Astrocyte (in vitro differentiated cells and primary cell): ENCODE data around the gene CLIP4. TPM values are rescaled to one million over a fixed set of nuclear protein-coding genes. Genes with fewer than 3 reads are reported as not detected.

Experiments used
- DNase-seq: peaks from one replicate; pipeline ENCODE4 v3.0.0-alpha.2; 2010; ENCODE audit warnings: low read depth
- FAIRE-seq: peaks from 2 replicates; lab custom pipeline; 2011; peaks lifted over from hg19 to GRCh38; lab: Jason Lieb, UNC
- H2AFZ ChIP-seq: 2 replicates; pipeline ENCODE4 v1.6.0; 2012; ENCODE audit warnings: low read depth, low read length, inconsistent platforms
- H3K27ac ChIP-seq: 2 replicates; pipeline ENCODE4 v1.5.1; 2011; ENCODE audit warnings: low read depth, low read length, inconsistent platforms
- H3K27me3 ChIP-seq: 2 replicates; pipeline ENCODE4 v1.6.0; 2011; ENCODE audit warnings: low read length, inconsistent platforms; ENCODE audit not compliant: insufficient read depth
- H3K36me3 ChIP-seq: 2 replicates; pipeline ENCODE4 v1.5.1; 2011; ENCODE audit warnings: low read length, inconsistent platforms; ENCODE audit not compliant: insufficient read depth
- H3K4me1 ChIP-seq: 2 replicates; pipeline ENCODE4 v1.5.1; 2011; ENCODE audit warnings: low read length, inconsistent platforms; ENCODE audit not compliant: insufficient read depth
- H3K4me2 ChIP-seq: 2 replicates; pipeline ENCODE4 v1.6.0; 2012; ENCODE audit warnings: low read length, inconsistent platforms
- H3K4me3 ChIP-seq: 2 replicates; pipeline ENCODE4 v1.5.1; 2011; ENCODE audit warnings: low read depth, mild to moderate bottlenecking, low read length, inconsistent platforms; ENCODE audit not compliant: insufficient read depth
- H3K79me2 ChIP-seq: 2 replicates; pipeline ENCODE4 v1.6.0; 2012; ENCODE audit warnings: mild to moderate bottlenecking, low read length, inconsistent platforms; ENCODE audit not compliant: insufficient read depth
- H3K9ac ChIP-seq: 2 replicates; pipeline ENCODE4 v1.6.0; 2012; ENCODE audit warnings: mild to moderate bottlenecking, low read length, inconsistent platforms
- H3K9me3 ChIP-seq: 2 replicates; pipeline ENCODE4 v1.5.1; 2012; ENCODE audit warnings: low read depth, mild to moderate bottlenecking, low read length, inconsistent platforms; ENCODE audit not compliant: insufficient read depth
- H4K20me1 ChIP-seq: 2 replicates; pipeline ENCODE4 v1.6.0; 2012; ENCODE audit warnings: low read length, inconsistent platforms; ENCODE audit not compliant: insufficient read depth
- H3K27ac Mint-ChIP-seq: one replicate; pipeline ENCODE4 v1.8.0; 2021; ENCODE audit warnings: mild to moderate bottlenecking, mixed read lengths; ENCODE audit not compliant: unreplicated experiment
- H3K27me3 Mint-ChIP-seq: one replicate; pipeline ENCODE4 v1.8.0; 2021; ENCODE audit warnings: low read depth, mixed read lengths; ENCODE audit not compliant: unreplicated experiment
- H3K36me3 Mint-ChIP-seq: one replicate; pipeline ENCODE4 v1.8.0; 2021; ENCODE audit warnings: low read depth, mixed read lengths; ENCODE audit not compliant: unreplicated experiment
- H3K4me1 Mint-ChIP-seq: one replicate; pipeline ENCODE4 v1.8.0; 2021; ENCODE audit warnings: low read depth, mixed read lengths; ENCODE audit not compliant: unreplicated experiment
- H3K4me3 Mint-ChIP-seq: one replicate; pipeline ENCODE4 v1.8.0; 2021; ENCODE audit warnings: mild to moderate bottlenecking, moderate library complexity, mixed read lengths; ENCODE audit not compliant: unreplicated experiment
- H3K9me3 Mint-ChIP-seq: one replicate; pipeline ENCODE4 v1.8.0; 2021; ENCODE audit warnings: mild to moderate bottlenecking, mixed read lengths; ENCODE audit not compliant: unreplicated experiment
- EZH2 ChIP-seq: IDR thresholded peaks from 2 replicates; pipeline ENCODE4 v1.6.1; 2012; ENCODE audit warnings: mild to moderate bottlenecking, low read length, inconsistent platforms; ENCODE audit not compliant: insufficient read depth
- total RNA-seq: library from RNA; stranded (reverse); gene quantifications from 2 replicates; pipeline ENCODE4 v1.2.1, GENCODE V29; 2021
- TF ChIP-seq, protein P1 (sequence below): IDR thresholded peaks from 2 replicates; pipeline ENCODE4 v1.5.1; 2011; ENCODE audit warnings: low read depth, mild to moderate bottlenecking, inconsistent platforms, low read length, moderate library complexity; ENCODE audit not compliant: insufficient read depth

Gene CLIP4
- total RNA-seq, 1 donor from 2014 or later, result 18.4 TPM

DNA sequence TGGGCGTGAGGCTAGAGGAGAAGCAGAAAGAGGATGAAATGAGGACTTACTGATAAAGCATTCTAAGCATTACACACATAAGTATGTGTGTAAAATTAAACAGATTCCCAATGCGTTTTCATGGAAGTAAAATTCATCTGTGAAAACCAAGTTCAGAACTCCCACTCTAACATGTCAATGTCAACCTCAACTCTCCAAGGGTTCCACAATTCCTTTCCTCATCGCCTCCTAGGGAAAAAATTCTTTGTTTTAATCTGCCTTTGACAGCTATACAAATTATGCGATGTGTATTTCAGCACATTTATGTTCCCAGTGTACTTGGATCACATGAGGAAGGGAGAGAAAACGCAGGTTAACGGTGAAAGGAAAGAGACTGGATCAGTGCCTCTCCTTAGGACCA lies 76.6 kb downstream of the CLIP4 start:
- peaks cover 11% of the 10 kb centered on the region for H3K4me1 ChIP-seq
- no peak overlapping the region for H3K4me2 ChIP-seq
- no peak overlapping the region for H3K27ac ChIP-seq
- Mint-ChIP-seq H3K4me3 (no peak overlapping the region), H3K4me1 (peaks cover 2% of the 10 kb centered on the region), H3K36me3 (peaks cover 9% of the 10 kb centered on the region), H3K27me3 (no peaks in the 10 kb centered on the region), H3K9me3 (peaks cover 8% of the 10 kb centered on the region), H3K27ac (no peak overlapping the region)
- no peak overlapping the region for H3K9ac ChIP-seq
- H4K20me1 ChIP-seq, result no peaks in the 10 kb centered on the region
- FAIRE-seq (no peak), DNase-seq (no peak)
- H3K4me3 ChIP-seq, result no peak overlapping the region
- H3K9me3 ChIP-seq, result no peaks in the 10 kb centered on the region
- no peaks in the 10 kb centered on the region for H3K27me3 ChIP-seq
- H3K36me3 ChIP-seq, result no peaks in the 10 kb centered on the region
- H2AFZ ChIP-seq, result no peak overlapping the region
- H3K79me2 ChIP-seq, result no peaks in the 10 kb centered on the region
- TF ChIP-seq EZH2, result no peak
- TF ChIP-seq, protein P1, sequence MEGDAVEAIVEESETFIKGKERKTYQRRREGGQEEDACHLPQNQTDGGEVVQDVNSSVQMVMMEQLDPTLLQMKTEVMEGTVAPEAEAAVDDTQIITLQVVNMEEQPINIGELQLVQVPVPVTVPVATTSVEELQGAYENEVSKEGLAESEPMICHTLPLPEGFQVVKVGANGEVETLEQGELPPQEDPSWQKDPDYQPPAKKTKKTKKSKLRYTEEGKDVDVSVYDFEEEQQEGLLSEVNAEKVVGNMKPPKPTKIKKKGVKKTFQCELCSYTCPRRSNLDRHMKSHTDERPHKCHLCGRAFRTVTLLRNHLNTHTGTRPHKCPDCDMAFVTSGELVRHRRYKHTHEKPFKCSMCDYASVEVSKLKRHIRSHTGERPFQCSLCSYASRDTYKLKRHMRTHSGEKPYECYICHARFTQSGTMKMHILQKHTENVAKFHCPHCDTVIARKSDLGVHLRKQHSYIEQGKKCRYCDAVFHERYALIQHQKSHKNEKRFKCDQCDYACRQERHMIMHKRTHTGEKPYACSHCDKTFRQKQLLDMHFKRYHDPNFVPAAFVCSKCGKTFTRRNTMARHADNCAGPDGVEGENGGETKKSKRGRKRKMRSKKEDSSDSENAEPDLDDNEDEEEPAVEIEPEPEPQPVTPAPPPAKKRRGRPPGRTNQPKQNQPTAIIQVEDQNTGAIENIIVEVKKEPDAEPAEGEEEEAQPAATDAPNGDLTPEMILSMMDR, result no peak

GRCh38 chr2:29192526-29192925 lies 77.3 kb downstream of the CLIP4 start:
- H2AFZ ChIP-seq, result no peak overlapping the region
- H3K79me2 ChIP-seq, result no peaks in the 10 kb centered on the region
- Mint-ChIP-seq H3K27me3 (no peaks in the 10 kb centered on the region), H3K27ac (no peak overlapping the region), H3K4me3 (no peak overlapping the region), H3K9me3 (peaks cover 3% of the 10 kb centered on the region), H3K4me1 (peaks cover 2% of the 10 kb centered on the region), H3K36me3 (peaks cover 7% of the 10 kb centered on the region)
- peak overlapping the region; percentile 9 for H3K4me2 ChIP-seq
- no peak overlapping the region for H3K4me3 ChIP-seq
- no peaks in the 10 kb centered on the region for H4K20me1 ChIP-seq
- no peaks in the 10 kb centered on the region for H3K36me3 ChIP-seq
- H3K27me3 ChIP-seq, result no peaks in the 10 kb centered on the region
- H3K4me1 ChIP-seq, result peaks cover 11% of the 10 kb centered on the region
- DNase-seq, result peak; percentile 72
- no peak overlapping the region for H3K9ac ChIP-seq
- peak; percentile 26 for FAIRE-seq
- no peaks in the 10 kb centered on the region for H3K9me3 ChIP-seq
- TF ChIP-seq, protein P1, result no peak
- TF ChIP-seq EZH2, result no peak
- H3K27ac ChIP-seq, result no peak overlapping the region

- TF ChIP-seq EZH2, result no peak
- TF ChIP-seq, protein P1, result no peak
- H3K4me3 ChIP-seq, result no peak overlapping the region
- H3K9ac ChIP-seq, result no peak overlapping the region
- H2AFZ ChIP-seq, result no peak overlapping the region
- no peaks in the 10 kb centered on the region for H3K9me3 ChIP-seq
- no peaks in the 10 kb centered on the region for H3K27me3 ChIP-seq
- Mint-ChIP-seq H3K4me3 (no peak overlapping the region), H3K36me3 (peaks cover 2% of the 10 kb centered on the region), H3K27me3 (no peaks in the 10 kb centered on the region), H3K4me1 (peaks cover 2% of the 10 kb centered on the region), H3K27ac (no peak overlapping the region), H3K9me3 (no peaks in the 10 kb centered on the region)
- no peaks in the 10 kb centered on the region for H3K36me3 ChIP-seq
- no peaks in the 10 kb centered on the region for H3K79me2 ChIP-seq
- H4K20me1 ChIP-seq, result no peaks in the 10 kb centered on the region
- H3K4me2 ChIP-seq, result no peak overlapping the region
- FAIRE-seq, result no peak
- no peak overlapping the region for H3K27ac ChIP-seq
- peaks cover 11% of the 10 kb centered on the region for H3K4me1 ChIP-seq
- DNase-seq, result no peak
These were observed 77.9 kb downstream of the CLIP4 start for GRCh38 chr2:29193111-29193510.
